HG03378 (cell line): ENCODE results near the gene PPARG.
"Not testable (repeated sequence)": the region's sequence is repeated elsewhere in the genome, so short reads cannot be mapped to it uniquely, and the experiment has no call there.

ENCODE experiments used
- ATAC-seq: cut with Tn5 transposase; IDR thresholded peaks from one replicate; pipeline ENCODE4 v1.9.1; 2021; ENCODE audit warnings: mild to moderate bottlenecking, moderate library complexity; ENCODE audit not compliant: unreplicated experiment

Gene PPARG

GRCh38 chr3:12288182-12289129 lies at the start of gene PPARG:
TSS of gene PPARG (plus strand) at chr3:12289070. CDS start at chr3:12379712, 90,642 bp downstream.
- no peak for ATAC-seq

- ATAC-seq: no peak
These were observed 49.6 kb upstream of the PPARG start for GRCh38 chr3:12239301-12239700.

GRCh38 chr3:12242772-12243171 lies 46.1 kb upstream of the PPARG start:
- ATAC-seq: no peak

- ATAC-seq: no peak
These were observed 42.2 kb upstream of the PPARG start for GRCh38 chr3:12246497-12247163.

- ATAC-seq: no peak
These were observed 41.5 kb upstream of the PPARG start for GRCh38 chr3:12247411-12247810.

- no peak for ATAC-seq
These were observed 39.4 kb upstream of the PPARG start for GRCh38 chr3:12249519-12249918.

- ATAC-seq: no peak
These were observed 36.0 kb upstream of the PPARG start for GRCh38 chr3:12252889-12253288.

GRCh38 chr3:12253516-12254343 lies 35.1 kb upstream of the PPARG start:
- no peak for ATAC-seq

GRCh38 chr3:12255393-12255792 lies 33.5 kb upstream of the PPARG start:
- ATAC-seq: no peak

- no peak for ATAC-seq
These were observed 30.0 kb upstream of the PPARG start for GRCh38 chr3:12258911-12259310.

- ATAC-seq: not testable (repeated sequence)
These were observed 26.7 kb upstream of the PPARG start for GRCh38 chr3:12262173-12262572.

- no peak for ATAC-seq
These were observed 23.4 kb upstream of the PPARG start for GRCh38 chr3:12265508-12265907.

- ATAC-seq: no peak
These were observed 22.8 kb upstream of the PPARG start for GRCh38 chr3:12266038-12266437.

GRCh38 chr3:12267376-12268030 lies 21.4 kb upstream of the PPARG start:
- no peak for ATAC-seq

GRCh38 chr3:12268049-12268735 lies 20.7 kb upstream of the PPARG start:
- no peak for ATAC-seq

- ATAC-seq: no peak
These were observed 17.9 kb upstream of the PPARG start for GRCh38 chr3:12270976-12271375.

GRCh38 chr3:12273045-12273695 lies 15.7 kb upstream of the PPARG start:
- ATAC-seq: peak; percentile 94

- no peak for ATAC-seq
These were observed 12.8 kb upstream of the PPARG start for GRCh38 chr3:12275974-12276650.

GRCh38 chr3:12276827-12277226 lies 12.0 kb upstream of the PPARG start:
- ATAC-seq: not testable (repeated sequence)
